Lower leg skin (tissue), 4 donors: ENCODE data around the gene EIF2S3. TPM values are rescaled to one million over a fixed set of nuclear protein-coding genes. Genes with fewer than 3 reads are reported as not detected.

Experiments used
- DNase-seq, 2 donors: peaks; one replicate each; pipeline ENCODE4 v3.0.0-alpha.2; 2019; ENCODE audit warnings: low spot score in 2 of 2
- H3K4me3 ChIP-seq: fragments of 200-600 bp; sonication (generic); 2 replicates; pipeline ENCODE4 v1.5.1; 2017; ENCODE audit warnings: mild to moderate bottlenecking, low read depth; ENCODE audit not compliant: poor library complexity, severe bottlenecking
- POLR2A ChIP-seq, 2 donors: fragments of 450-650 bp; IDR thresholded peaks; one replicate each; pipeline ENCODE4 v1.6.1; 2016 to 2017; ENCODE audit warnings: antibody characterized with exemption in 2 of 2, mild to moderate bottlenecking in 1 of 2, moderate library complexity in 1 of 2
- WGBS, 2 donors: methylation state at CpG; one replicate each; pipeline ENCODE4 v1.1.5; 2018; 5-methylcytosine and 5-hydroxymethylcytosine counted together
- intact Hi-C: fragments of 100-400 bp; cut with DNase I; formaldehyde crosslinking; loops from one replicate; pipeline ENCODE4 v1.15.0; 2023; ENCODE audit warnings: low total_unique reads
- total RNA-seq, 4 donors: library from RNA; depleted of rRNA; stranded (reverse); fragments of >200 nt; gene quantifications; one replicate each; pipeline ENCODE4 v1.1.0, GENCODE V29; 2016
- TF ChIP-seq, protein P1 (sequence below), 3 donors: fragments of 450-650 bp; IDR thresholded peaks; one replicate each; pipeline ENCODE4 v1.5.1; 2016; ENCODE audit warnings: antibody characterized with exemption in 3 of 3, mild to moderate bottlenecking in 3 of 3, moderate library complexity in 2 of 3

The EIF2S3 gene
- total RNA-seq, 4 donors from 2014 or later: 88.6 to 106 (median 101) TPM

DNA sequence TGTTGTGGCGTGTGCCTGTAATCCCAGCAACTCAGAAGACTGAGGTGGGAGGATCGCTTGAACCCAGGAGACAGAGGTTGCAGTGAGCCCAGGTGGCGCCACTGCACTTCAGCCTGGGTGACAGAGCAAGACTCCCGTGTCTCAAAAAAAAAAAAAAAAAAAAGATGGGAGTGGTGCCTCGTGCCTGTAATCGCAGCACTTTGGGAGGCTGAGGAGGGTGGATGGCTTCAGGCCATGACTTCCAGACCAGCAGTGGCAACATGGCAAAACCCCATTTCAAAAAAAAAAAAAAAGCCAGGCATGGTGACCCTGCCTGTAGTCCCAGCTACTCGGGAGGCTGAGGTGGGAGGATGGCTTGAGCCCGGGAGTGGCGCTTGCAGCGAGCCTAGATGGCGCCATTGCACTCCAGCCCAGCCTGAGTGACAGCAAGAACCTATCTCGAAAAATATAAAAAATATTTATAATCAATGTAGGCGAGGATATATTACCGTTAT, 27.0 kb downstream of the EIF2S3 start:
- TF ChIP-seq POLR2A (IDR thresholded peaks at IDR 0.05): no peak
- TF ChIP-seq, protein P1, sequence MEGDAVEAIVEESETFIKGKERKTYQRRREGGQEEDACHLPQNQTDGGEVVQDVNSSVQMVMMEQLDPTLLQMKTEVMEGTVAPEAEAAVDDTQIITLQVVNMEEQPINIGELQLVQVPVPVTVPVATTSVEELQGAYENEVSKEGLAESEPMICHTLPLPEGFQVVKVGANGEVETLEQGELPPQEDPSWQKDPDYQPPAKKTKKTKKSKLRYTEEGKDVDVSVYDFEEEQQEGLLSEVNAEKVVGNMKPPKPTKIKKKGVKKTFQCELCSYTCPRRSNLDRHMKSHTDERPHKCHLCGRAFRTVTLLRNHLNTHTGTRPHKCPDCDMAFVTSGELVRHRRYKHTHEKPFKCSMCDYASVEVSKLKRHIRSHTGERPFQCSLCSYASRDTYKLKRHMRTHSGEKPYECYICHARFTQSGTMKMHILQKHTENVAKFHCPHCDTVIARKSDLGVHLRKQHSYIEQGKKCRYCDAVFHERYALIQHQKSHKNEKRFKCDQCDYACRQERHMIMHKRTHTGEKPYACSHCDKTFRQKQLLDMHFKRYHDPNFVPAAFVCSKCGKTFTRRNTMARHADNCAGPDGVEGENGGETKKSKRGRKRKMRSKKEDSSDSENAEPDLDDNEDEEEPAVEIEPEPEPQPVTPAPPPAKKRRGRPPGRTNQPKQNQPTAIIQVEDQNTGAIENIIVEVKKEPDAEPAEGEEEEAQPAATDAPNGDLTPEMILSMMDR (IDR thresholded peaks at IDR 0.05): no peak
- H3K4me3 ChIP-seq: no peak overlapping the region
- peak in 1 of 2 donors; percentile 23 for DNase-seq
- intact Hi-C loops: no loop called here
- 7 to 32% methylated on average over 14 of the region's 14 CpGs for WGBS, 2 donors

DNA sequence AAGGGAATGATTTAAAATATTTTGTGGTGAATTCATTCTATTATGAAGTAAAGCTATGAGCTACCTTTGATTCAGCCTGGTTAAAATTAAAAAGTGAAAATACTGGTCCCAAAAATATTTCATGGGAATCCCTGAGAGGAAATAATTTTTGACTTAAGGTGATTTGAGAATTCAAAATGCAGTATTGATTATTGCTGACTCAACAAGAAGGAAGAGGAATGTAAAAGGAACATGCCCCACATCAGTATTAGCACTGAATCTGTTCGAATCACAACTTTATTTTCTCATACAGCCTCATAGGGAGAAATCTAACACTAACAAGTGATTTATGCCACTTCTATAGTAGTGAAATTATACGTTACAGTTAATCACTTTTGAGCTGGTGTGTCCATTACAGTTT, 27.7 kb downstream of the EIF2S3 start:
- TF ChIP-seq, protein P1 (IDR thresholded peaks at IDR 0.05): no peak
- no peak for TF ChIP-seq POLR2A (IDR thresholded peaks at IDR 0.05)
- no peak overlapping the region for H3K4me3 ChIP-seq
- WGBS, 2 donors: 76 to 77% methylated on average over 2 of the region's 2 CpGs
- intact Hi-C loops: no loop called here
- no peak for DNase-seq

DNA sequence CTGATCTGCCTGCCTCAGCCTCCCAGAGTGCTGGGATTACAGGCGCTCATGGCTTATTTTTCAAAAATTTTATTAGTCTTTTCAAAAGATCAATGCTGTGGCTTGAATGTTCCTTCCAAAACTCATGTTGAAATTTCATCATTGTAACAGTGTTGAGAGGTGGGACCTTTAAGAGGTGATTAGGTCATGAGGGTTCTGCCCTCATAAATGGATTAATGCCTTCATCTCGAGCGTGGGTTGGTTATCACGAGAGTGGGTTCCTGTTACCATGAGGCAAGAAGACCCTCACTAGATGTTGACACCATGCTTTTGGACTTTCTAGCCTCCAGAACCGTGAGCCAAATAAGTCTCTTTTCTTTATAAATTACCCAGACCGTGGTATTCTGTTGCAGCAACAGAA, 30.3 kb downstream of the EIF2S3 start:
- no peak overlapping the region for H3K4me3 ChIP-seq
- no peak for DNase-seq
- 81 to 82% methylated on average over 6 of the region's 6 CpGs for WGBS, 2 donors
- TF ChIP-seq, protein P1 (IDR thresholded peaks at IDR 0.05): no peak
- no peak for TF ChIP-seq POLR2A (IDR thresholded peaks at IDR 0.05)
- intact Hi-C loops: no loop called here

DNA sequence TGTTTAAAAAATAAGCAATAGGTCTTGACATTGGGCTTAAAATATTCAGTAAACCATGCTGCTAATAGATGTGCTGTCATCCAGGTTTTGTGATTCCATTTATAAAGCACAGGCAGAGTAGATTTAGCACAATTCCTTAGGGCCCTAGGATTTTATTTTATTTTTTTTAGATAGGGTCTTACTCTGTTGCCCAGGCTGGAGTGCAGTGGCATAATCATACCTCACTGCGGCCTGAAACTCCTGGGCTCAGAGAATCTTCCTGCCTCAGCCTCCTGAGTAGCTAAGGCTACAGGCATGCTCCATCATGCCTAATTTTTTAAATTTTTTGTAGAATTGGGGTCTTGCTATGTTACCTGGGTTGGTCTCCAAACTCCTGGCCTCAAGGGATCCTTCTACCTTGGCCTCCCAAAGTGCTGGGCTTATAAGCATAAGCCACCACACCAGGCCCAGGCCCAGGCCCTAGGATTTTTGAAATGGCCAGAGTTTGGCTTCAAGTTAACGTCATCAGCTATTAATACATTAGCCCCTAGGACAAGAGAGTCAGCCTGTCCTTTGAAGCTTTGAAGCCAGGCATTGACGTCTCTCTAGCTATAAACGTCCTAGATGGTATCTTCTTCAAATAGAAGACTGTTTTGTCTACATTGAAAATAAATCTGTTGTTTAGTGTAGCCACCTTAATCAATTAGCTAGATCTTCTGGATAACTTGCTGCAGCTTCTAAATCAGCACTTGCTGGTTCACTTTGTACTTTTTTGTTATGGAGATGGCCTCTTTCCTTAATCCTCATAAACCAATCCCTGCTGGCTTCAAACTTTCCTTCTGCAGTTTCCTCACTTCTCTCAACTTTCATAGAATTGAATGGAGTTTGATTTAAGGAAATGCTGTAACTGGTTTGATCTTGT, 35.8 kb downstream of the EIF2S3 start:
- 50 to 59% methylated on average over 4 of the region's 4 CpGs for WGBS, 2 donors
- TF ChIP-seq, protein P1 (IDR thresholded peaks at IDR 0.05): no peak
- no peak for TF ChIP-seq POLR2A (IDR thresholded peaks at IDR 0.05)
- no peak for DNase-seq
- no peak overlapping the region for H3K4me3 ChIP-seq
- intact Hi-C loops: no loop called here

DNA sequence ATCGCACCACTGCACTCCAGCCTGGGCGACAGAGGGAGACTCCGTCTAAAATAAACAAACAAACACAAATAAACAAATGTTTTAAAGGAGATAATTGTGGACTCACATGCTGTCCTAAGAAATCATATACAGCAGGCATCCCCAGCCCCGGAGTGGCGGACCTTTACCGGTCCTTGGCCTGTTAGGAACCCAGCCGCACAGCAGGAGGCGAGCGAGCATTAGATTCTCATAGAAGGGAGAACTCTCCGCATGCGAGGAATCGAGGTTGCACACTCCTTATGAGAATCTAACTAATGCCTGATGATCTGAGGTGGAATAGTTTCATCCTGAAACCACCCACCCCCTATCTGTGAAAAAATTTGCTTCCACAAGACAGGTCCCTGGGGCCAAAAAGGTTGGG, 39.0 kb downstream of the EIF2S3 start:
- 91 to 92% methylated on average over 11 to 12 of the region's 12 CpGs for WGBS, 2 donors
- H3K4me3 ChIP-seq: no peak overlapping the region
- intact Hi-C loops: no loop called here
- TF ChIP-seq, protein P1 (IDR thresholded peaks at IDR 0.05): no peak
- TF ChIP-seq POLR2A (IDR thresholded peaks at IDR 0.05): no peak
- DNase-seq: no peak
